Stimulated activated CD4-positive, alpha-beta T cell treated with anti-CD3 and anti-CD28 coated beads, Interleukin-12 subunit alpha, Interleukin-12 subunit beta, amount 100 ng/mL, for 48 hours (primary cell): ENCODE data around the gene LAMTOR4.
"Not testable (repeated sequence)": the region's sequence is repeated elsewhere in the genome, so short reads cannot be mapped to it uniquely, and the experiment has no call there.

Experiments
- DNase-seq, 3 donors: peaks; one replicate each; pipeline ENCODE4 v3.0.0-alpha.2; 2020; ENCODE audit warnings: low read depth in 2 of 3, low spot score in 1 of 3

The LAMTOR4 gene

DNA sequence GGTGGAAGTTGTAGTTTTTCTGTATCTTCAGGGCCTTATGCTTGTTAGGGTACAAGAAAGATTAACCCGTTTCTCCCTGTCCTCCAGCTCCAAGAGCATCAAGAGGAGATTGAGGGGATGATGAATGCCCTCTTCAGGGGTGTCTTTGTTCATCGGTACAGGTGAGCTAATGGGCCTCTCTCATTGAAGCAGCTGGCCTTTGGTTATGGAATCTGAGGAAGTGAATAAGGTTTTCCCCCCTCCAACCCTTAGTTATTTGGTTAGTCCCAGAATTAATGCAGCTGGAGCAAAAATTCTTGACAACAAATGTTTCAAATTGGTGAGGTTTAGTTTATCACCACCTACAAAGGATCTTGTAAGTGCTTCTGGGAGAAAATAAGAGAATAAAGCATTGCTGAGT is 46.5 kb downstream of the LAMTOR4 start:
- DNase-seq: no peak

DNA sequence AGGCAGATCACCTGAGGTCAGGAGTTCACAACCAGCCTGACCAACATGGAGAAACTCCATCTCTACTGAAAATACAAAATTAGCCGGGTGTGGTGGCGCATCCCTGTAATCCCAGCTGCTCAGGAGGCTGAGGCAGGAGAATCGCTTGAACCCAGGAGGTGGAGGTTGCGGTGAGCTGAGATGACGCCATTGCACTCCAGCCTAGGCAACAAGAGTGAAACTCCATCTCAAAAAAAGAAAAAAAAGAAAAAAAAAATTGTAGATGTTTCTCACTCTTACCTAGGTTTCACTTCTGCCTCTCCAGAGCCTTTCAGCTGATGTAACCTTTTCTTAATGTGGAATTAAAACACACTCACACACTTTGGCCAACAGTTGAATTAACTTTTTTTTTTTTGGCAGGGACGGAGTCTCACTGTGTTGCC is 47.2 kb downstream of the LAMTOR4 start:
- not testable (repeated sequence) for DNase-seq

DNA sequence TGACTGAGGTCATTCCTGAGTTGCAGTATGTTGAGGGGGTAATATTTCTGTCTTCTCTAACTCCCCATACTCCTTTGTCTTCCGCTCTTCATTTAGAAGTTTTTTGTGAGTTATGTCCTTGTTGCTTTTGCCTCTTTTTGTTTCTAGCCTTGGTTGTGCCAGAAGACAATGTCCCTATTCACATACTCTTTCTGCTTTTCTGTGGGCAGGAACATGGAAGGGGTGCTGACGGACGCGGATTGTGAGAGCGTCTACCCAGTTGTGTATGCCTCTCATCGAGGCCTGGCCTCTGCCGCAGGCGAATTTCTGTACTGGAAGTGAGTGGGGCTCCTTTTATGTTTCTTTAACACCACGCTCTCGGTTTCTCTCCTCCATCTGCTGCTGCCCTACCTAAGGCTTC is 49.5 kb downstream of the LAMTOR4 start:
- no peak for DNase-seq

DNA sequence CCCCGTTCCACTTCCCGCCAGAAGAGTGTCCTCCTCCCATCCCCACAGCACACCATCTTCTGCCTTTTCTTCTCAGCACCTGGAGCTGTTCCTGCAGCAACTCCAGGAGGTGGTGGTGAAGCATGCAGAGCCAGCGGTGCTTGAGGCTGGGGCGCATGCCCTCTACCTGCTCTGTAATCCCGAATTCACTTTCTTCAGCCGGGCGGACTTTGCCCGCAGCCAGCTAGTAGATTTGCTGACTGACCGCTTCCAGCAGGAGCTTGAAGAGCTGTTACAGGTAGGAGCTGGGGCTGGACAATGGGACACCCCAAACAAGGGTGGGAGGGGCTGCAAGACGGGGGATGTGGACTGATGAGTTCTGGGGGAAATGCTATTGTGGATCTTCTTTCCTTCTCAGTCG is 52.0 kb downstream of the LAMTOR4 start:
- no peak for DNase-seq
